Measurements from ENCODE around the gene IGFLR1.

GRCh38 chr19:35783469-35784434 lies 41.5 kb upstream of the IGFLR1 start:
- TF ChIP-seq MAX (IDR thresholded peaks at IDR 0.05) (no peak), PBX3 (IDR thresholded peaks at IDR 0.05) (no peak), CTCF (IDR thresholded peaks at IDR 0.05) (no peak), CEBPB (IDR thresholded peaks at IDR 0.05) (no peak), POLR2A (IDR thresholded peaks at IDR 0.05; ENCODE audit: low read length) (no peak), HDAC2 (IDR thresholded peaks at IDR 0.05) (no peak), RAD21 (conservative IDR thresholded peaks at IDR 0.05 in 1 of 2, IDR thresholded peaks at IDR 0.05 in 1 of 2) (no peak)
